Body of pancreas (tissue), 4 donors: ENCODE data around the gene AGPAT4.

Experiments used
- CTCF ChIP-seq, 7 experiments: fragments of 450-650 bp in 4 of 7; fragments of 200-600 bp in 3 of 7; sonication (generic) in 3 of 7; IDR thresholded peaks; one replicate each; pipeline ENCODE4 v1.5.1; 2016 to 2019; ENCODE audit warnings: antibody characterized with exemption in 7 of 7
- POLR2A ChIP-seq, 3 donors: fragments of 450-650 bp; IDR thresholded peaks; one replicate each; pipeline ENCODE4 v1.6.1; 2016; ENCODE audit warnings: antibody characterized with exemption in 3 of 3, mild to moderate bottlenecking in 2 of 3

- TF ChIP-seq CTCF (IDR thresholded peaks at IDR 0.05) (no peak), POLR2A (IDR thresholded peaks at IDR 0.05) (no peak)
These were observed 17.5 kb downstream of the AGPAT4 start for GRCh38 chr6:161256407-161256806.
